GM18517 (cell line): ENCODE results near the gene ZMIZ1.

Experiments
- ATAC-seq: cut with Tn5 transposase; IDR thresholded peaks from one replicate; pipeline ENCODE4 v1.9.1; 2021; ENCODE audit warnings: mild to moderate bottlenecking, moderate library complexity; ENCODE audit not compliant: unreplicated experiment

Gene ZMIZ1

GRCh38 chr10:79148452-79149344 lies 79.9 kb downstream of the ZMIZ1 start:
- no peak for ATAC-seq

GRCh38 chr10:79149345-79149661 lies 80.5 kb downstream of the ZMIZ1 start:
- no peak for ATAC-seq

- no peak for ATAC-seq
Measured at GRCh38 chr10:79149662-79150443, 81.1 kb downstream of the ZMIZ1 start.

- ATAC-seq = no peak
Measured at GRCh38 chr10:79150444-79150754, 81.6 kb downstream of the ZMIZ1 start.

- ATAC-seq = no peak
Measured at GRCh38 chr10:79152423-79152817, 83.7 kb downstream of the ZMIZ1 start.

GRCh38 chr10:79153745-79154144 lies 85.0 kb downstream of the ZMIZ1 start:
- no peak for ATAC-seq

GRCh38 chr10:79155301-79156081 lies 86.7 kb downstream of the ZMIZ1 start:
- no peak for ATAC-seq

- ATAC-seq = no peak
Measured at GRCh38 chr10:79156334-79157274, 87.8 kb downstream of the ZMIZ1 start.

GRCh38 chr10:79158004-79158340 lies 89.2 kb downstream of the ZMIZ1 start:
- ATAC-seq = no peak

GRCh38 chr10:79158402-79159097 lies 89.8 kb downstream of the ZMIZ1 start:
- no peak for ATAC-seq

- no peak for ATAC-seq
Measured at GRCh38 chr10:79159141-79159651, 90.4 kb downstream of the ZMIZ1 start.

- no peak for ATAC-seq
Measured at GRCh38 chr10:79159785-79160184, 91.0 kb downstream of the ZMIZ1 start.

- ATAC-seq = no peak
Measured at GRCh38 chr10:79160191-79160590, 91.4 kb downstream of the ZMIZ1 start.

GRCh38 chr10:79161557-79161956 lies 92.8 kb downstream of the ZMIZ1 start:
- ATAC-seq = no peak

GRCh38 chr10:79162022-79162421 lies 93.3 kb downstream of the ZMIZ1 start:
- ATAC-seq = no peak

GRCh38 chr10:79162861-79163665 lies 94.3 kb downstream of the ZMIZ1 start:
- ATAC-seq = no peak

- ATAC-seq = no peak
Measured at GRCh38 chr10:79163666-79163975, 94.9 kb downstream of the ZMIZ1 start.

- ATAC-seq = no peak
Measured at GRCh38 chr10:79164075-79164474, 95.3 kb downstream of the ZMIZ1 start.
